Brain microvascular endothelial cell (primary cell): ENCODE data around the gene TMC1.
"Not testable (repeated sequence)": the region's sequence is repeated elsewhere in the genome, so short reads cannot be mapped to it uniquely, and the experiment has no call there.

Source experiments
- DNase-seq: peaks from one replicate; pipeline ENCODE4 v3.0.0-alpha.2; 2020
- H3K27ac ChIP-seq: fragments of 250-450 bp; sonication (Bioruptor Pico); 2 replicates; pipeline ENCODE4 v1.5.1; 2020; ENCODE audit warnings: mild to moderate bottlenecking, moderate library complexity
- H3K27me3 ChIP-seq: fragments of 250-450 bp; sonication (Bioruptor Pico); replicated peaks from 2 replicates; pipeline ENCODE4 v1.5.1; 2020; ENCODE audit warnings: mild to moderate bottlenecking
- H3K36me3 ChIP-seq: fragments of 250-450 bp; sonication (Bioruptor Pico); replicated peaks from 2 replicates; pipeline ENCODE4 v1.5.1; 2020; ENCODE audit warnings: mild to moderate bottlenecking
- H3K4me3 ChIP-seq: 2 replicates; pipeline ENCODE4 v1.5.1; 2011; ENCODE audit warnings: low read depth, mild to moderate bottlenecking, control low read depth, low read length, moderate library complexity
- in situ Hi-C: cut with HindIII; loops from 2 replicates; pipeline ENCODE4 v1.10.0; 2017; ENCODE audit warnings: low sequenced_read_pairs, low pct_ligation_motif_present
- TF ChIP-seq, protein P1 (sequence below): IDR thresholded peaks from 2 replicates; pipeline ENCODE4 v1.5.1; 2011; ENCODE audit warnings: low read depth, mild to moderate bottlenecking, moderate library complexity, low read length, control low read depth, inconsistent platforms; ENCODE audit errors: missing control alignments

Gene TMC1

GRCh38 chr9:72843520-72844439, 322.4 kb downstream of the TMC1 start:
- in situ Hi-C loops = no loop called here
- no peaks in the 10 kb centered on the region for H3K27me3 ChIP-seq
- DNase-seq = no peak
- H3K4me3 ChIP-seq = no peak overlapping the region
- TF ChIP-seq, protein P1, sequence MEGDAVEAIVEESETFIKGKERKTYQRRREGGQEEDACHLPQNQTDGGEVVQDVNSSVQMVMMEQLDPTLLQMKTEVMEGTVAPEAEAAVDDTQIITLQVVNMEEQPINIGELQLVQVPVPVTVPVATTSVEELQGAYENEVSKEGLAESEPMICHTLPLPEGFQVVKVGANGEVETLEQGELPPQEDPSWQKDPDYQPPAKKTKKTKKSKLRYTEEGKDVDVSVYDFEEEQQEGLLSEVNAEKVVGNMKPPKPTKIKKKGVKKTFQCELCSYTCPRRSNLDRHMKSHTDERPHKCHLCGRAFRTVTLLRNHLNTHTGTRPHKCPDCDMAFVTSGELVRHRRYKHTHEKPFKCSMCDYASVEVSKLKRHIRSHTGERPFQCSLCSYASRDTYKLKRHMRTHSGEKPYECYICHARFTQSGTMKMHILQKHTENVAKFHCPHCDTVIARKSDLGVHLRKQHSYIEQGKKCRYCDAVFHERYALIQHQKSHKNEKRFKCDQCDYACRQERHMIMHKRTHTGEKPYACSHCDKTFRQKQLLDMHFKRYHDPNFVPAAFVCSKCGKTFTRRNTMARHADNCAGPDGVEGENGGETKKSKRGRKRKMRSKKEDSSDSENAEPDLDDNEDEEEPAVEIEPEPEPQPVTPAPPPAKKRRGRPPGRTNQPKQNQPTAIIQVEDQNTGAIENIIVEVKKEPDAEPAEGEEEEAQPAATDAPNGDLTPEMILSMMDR = peak; percentile 44
- H3K36me3 ChIP-seq = no peaks in the 10 kb centered on the region
- no peak overlapping the region for H3K27ac ChIP-seq

- H3K27me3 ChIP-seq = no peaks in the 10 kb centered on the region
- TF ChIP-seq, protein P1 = no peak
- no peak for DNase-seq
- in situ Hi-C loops = no loop called here
- H3K36me3 ChIP-seq = no peaks in the 10 kb centered on the region
- H3K4me3 ChIP-seq = no peak overlapping the region
- H3K27ac ChIP-seq = no peak overlapping the region
Observed at GRCh38 chr9:72844440-72844768, 323.0 kb downstream of the TMC1 start.

- H3K27ac ChIP-seq, in situ Hi-C loops, H3K4me3 ChIP-seq, DNase-seq, H3K27me3 ChIP-seq, H3K36me3 ChIP-seq: not testable (repeated sequence)
Observed at GRCh38 chr9:72845052-72845451, 323.6 kb downstream of the TMC1 start.

DNA sequence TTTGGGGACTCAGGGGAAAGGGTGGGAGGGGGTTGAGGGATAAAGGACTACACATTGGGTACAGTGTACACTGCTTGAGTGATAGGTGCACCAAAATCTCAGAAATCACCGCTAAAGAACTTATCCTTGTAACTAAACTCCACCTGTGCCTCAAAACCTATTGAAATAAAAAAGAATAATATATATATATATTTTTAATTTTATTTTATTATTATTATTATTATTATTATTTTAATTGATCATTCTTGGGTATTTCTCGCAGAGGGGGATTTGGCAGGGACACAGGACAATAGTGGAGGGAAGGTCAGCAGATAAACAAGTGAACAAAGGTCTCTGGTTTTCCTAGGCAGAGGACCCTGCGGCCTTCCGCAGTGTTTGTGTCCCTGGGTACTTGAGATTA, 328.8 kb downstream of the TMC1 start:
- not testable (repeated sequence) for H3K4me3 ChIP-seq

GRCh38 chr9:72855321-72855720, 333.9 kb downstream of the TMC1 start:
- no peak overlapping the region for H3K27ac ChIP-seq
- in situ Hi-C loops = loop anchor here (25.0 kb wide), 1 partner anchor 307 kb away; the partner anchor contains the start of gene ANXA1
- no peaks in the 10 kb centered on the region for H3K27me3 ChIP-seq
- no peaks in the 10 kb centered on the region for H3K36me3 ChIP-seq
- H3K4me3 ChIP-seq = no peak overlapping the region
- TF ChIP-seq, protein P1 = no peak
- no peak for DNase-seq

More for the DNA sequence above, 328.8 kb downstream of the TMC1 start:
- not testable (repeated sequence) for H3K27ac ChIP-seq, H3K27me3 ChIP-seq, DNase-seq, H3K36me3 ChIP-seq
- in situ Hi-C loops = loop anchor here (25.0 kb wide), 1 partner anchor 312 kb away; the partner anchor contains the start of gene ANXA1

GRCh38 chr9:72855890-72856523, 334.6 kb downstream of the TMC1 start:
- TF ChIP-seq, protein P1 = no peak
- in situ Hi-C loops = loop anchor here (25.0 kb wide), 1 partner anchor 306 kb away; the partner anchor contains the start of gene ANXA1
- no peak for DNase-seq

More at GRCh38 chr9:72855890-72856523, 334.6 kb downstream of the TMC1 start:
- no peaks in the 10 kb centered on the region for H3K27me3 ChIP-seq
- H3K27ac ChIP-seq = no peak overlapping the region
- no peaks in the 10 kb centered on the region for H3K36me3 ChIP-seq
- no peak overlapping the region for H3K4me3 ChIP-seq
